IMR-90 (cell line): Measurements from ENCODE around the gene TNRC6B. TPM values are rescaled to one million over a fixed set of nuclear protein-coding genes. Genes with fewer than 3 reads are reported as not detected.

Experiments used
- ATAC-seq: fragments of 200-7000 bp; cut with Tn5 transposase; 2 replicates; pipeline ENCODE4 v1.9.1; 2020; ENCODE audit warnings: low read depth, mild to moderate bottlenecking, moderate library complexity
- BruUV-seq: library from RNA; stranded (reverse); fragments of 400-500 nt; replicated peaks from 2 replicates; lab custom pipeline; 2021; lab: Mats Ljungman, UMichigan
- CTCF ChIA-PET: fragments of 300-600 bp; formaldehyde crosslinking; extraction: SDS; loops from one replicate; lab custom pipeline; 2021; ENCODE audit warnings: antibody characterized with exemption; lab: Yijun Ruan, JAX
- POLR2A ChIA-PET: fragments of 300-600 bp; sonication (Branson Sonifier 250); formaldehyde crosslinking; loops from one replicate; lab custom pipeline; 2022; ENCODE audit warnings: antibody characterized with exemption; ENCODE audit not compliant: unreplicated experiment; lab: Charles Lee
- DNase-seq: peaks from one replicate; pipeline ENCODE4 v3.0.0; 2013
- H2AFZ ChIP-seq: replicated peaks from 2 replicates; pipeline ENCODE3; 2013; ENCODE audit warnings: low read length, mild to moderate bottlenecking; ENCODE audit not compliant: poor library complexity
- H2AK5ac ChIP-seq: 2 replicates; pipeline ENCODE4 v1.6.1; 2013; ENCODE audit warnings: low read depth, low read length, inconsistent platforms
- H2AK9ac ChIP-seq: replicated peaks from 2 replicates; pipeline ENCODE3; 2013; ENCODE audit warnings: mild to moderate bottlenecking, low read depth, low read length, moderate library complexity; ENCODE audit not compliant: poor library complexity
- H2BK120ac ChIP-seq: 2 replicates; pipeline ENCODE4 v1.6.1; 2013; ENCODE audit warnings: low read depth, low read length, inconsistent platforms
- H2BK15ac ChIP-seq: 3 replicates; pipeline ENCODE4 v1.6.1; 2013; ENCODE audit warnings: low read depth, low read length, inconsistent platforms
- H2BK20ac ChIP-seq: 2 replicates; pipeline ENCODE4 v1.6.1; 2013; ENCODE audit warnings: low read depth, mild to moderate bottlenecking, inconsistent platforms, low read length, moderate library complexity
- H2BK5ac ChIP-seq: 2 replicates; pipeline ENCODE4 v1.6.1; 2013; ENCODE audit warnings: mild to moderate bottlenecking, low read depth, low read length, inconsistent platforms; ENCODE audit not compliant: poor library complexity, severe bottlenecking
- H3K14ac ChIP-seq: replicated peaks from 2 replicates; pipeline ENCODE4 v1.6.1; 2013; ENCODE audit warnings: low read depth, low read length, inconsistent platforms
- H3K18ac ChIP-seq: 2 replicates; pipeline ENCODE4 v1.6.1; 2013; ENCODE audit warnings: low read depth, low read length, control low read depth
- H3K23ac ChIP-seq: 2 replicates; pipeline ENCODE4 v1.6.1; 2013; ENCODE audit warnings: low read depth, low read length, inconsistent platforms
- H3K27ac ChIP-seq: 2 replicates; pipeline ENCODE4 v1.5.1; 2013; ENCODE audit warnings: mild to moderate bottlenecking, control low read depth, low read length; ENCODE audit not compliant: insufficient read depth
- H3K27me3 ChIP-seq: 2 replicates; pipeline ENCODE4 v1.6.1; 2013; ENCODE audit warnings: low read length; ENCODE audit not compliant: control insufficient read depth, insufficient read depth
- H3K36me3 ChIP-seq: 2 replicates; pipeline ENCODE4 v1.6.1; 2013; ENCODE audit warnings: low read length, mixed read lengths; ENCODE audit not compliant: control insufficient read depth, insufficient read depth
- H3K4ac ChIP-seq: 2 replicates; pipeline ENCODE4 v1.6.1; 2013; ENCODE audit warnings: low read depth, low read length, inconsistent platforms
- H3K4me1 ChIP-seq: 2 replicates; pipeline ENCODE4 v1.6.1; 2013; ENCODE audit warnings: low read length, mixed read lengths; ENCODE audit not compliant: control insufficient read depth, insufficient read depth
- H3K4me2 ChIP-seq: 2 replicates; pipeline ENCODE4 v1.6.1; 2013; ENCODE audit warnings: low read depth, mild to moderate bottlenecking, control low read depth, low read length, moderate library complexity
- H3K4me3 ChIP-seq: 2 replicates; pipeline ENCODE4 v1.5.1; 2013; ENCODE audit warnings: low read depth, mild to moderate bottlenecking, control low read depth, low read length, moderate library complexity; ENCODE audit not compliant: insufficient read depth
- H3K56ac ChIP-seq: 2 replicates; pipeline ENCODE4 v1.6.1; 2013; ENCODE audit warnings: low read length, inconsistent platforms; ENCODE audit not compliant: insufficient read depth; ENCODE audit errors: extremely low read depth
- H3K79me1 ChIP-seq, 2 experiments: 2 replicates each; pipeline ENCODE4 v1.6.1; 2013; ENCODE audit warnings: low read length in 2 of 2, inconsistent platforms in 1 of 2, low read depth in 1 of 2
- H3K9ac ChIP-seq: 2 replicates; pipeline ENCODE4 v1.6.1; 2013; ENCODE audit warnings: low read depth, low read length, control low read depth
- H3K9me1 ChIP-seq: 2 replicates; pipeline ENCODE4 v1.6.1; 2013; ENCODE audit warnings: low read length, inconsistent platforms; ENCODE audit not compliant: insufficient read depth
- H3K9me3 ChIP-seq: 2 replicates; pipeline ENCODE4 v1.6.1; 2013; ENCODE audit warnings: low read length; ENCODE audit not compliant: control insufficient read depth, insufficient read depth
- H4K20me1 ChIP-seq: 2 replicates; pipeline ENCODE4 v1.6.1; 2013; ENCODE audit warnings: low read length, inconsistent platforms; ENCODE audit not compliant: insufficient read depth
- H4K5ac ChIP-seq: 2 replicates; pipeline ENCODE4 v1.6.1; 2013; ENCODE audit warnings: mild to moderate bottlenecking, low read depth, low read length, control low read depth
- H4K8ac ChIP-seq, 2 experiments: 2 replicates each; pipeline ENCODE4 v1.6.1; 2013; ENCODE audit warnings: low read depth in 2 of 2, low read length in 2 of 2, control low read depth in 1 of 2, inconsistent platforms in 1 of 2
- H4K91ac ChIP-seq: 2 replicates; pipeline ENCODE4 v1.6.1; 2013; ENCODE audit warnings: low read depth, low read length, inconsistent platforms; ENCODE audit not compliant: insufficient read depth
- BHLHE40 ChIP-seq: fragments of 150-350 bp; IDR thresholded peaks from 2 replicates; pipeline ENCODE4 v1.6.1; 2016; ENCODE audit warnings: mild to moderate bottlenecking, low read depth, low read length
- CEBPB ChIP-seq: IDR thresholded peaks from 2 replicates; pipeline ENCODE4 v1.6.1; 2012; ENCODE audit warnings: low read depth, low read length, improper control_type of control experiment
- CTCF ChIP-seq: conservative IDR thresholded peaks from 2 replicates; pipeline ENCODE4 v1.5.1; 2012; ENCODE audit warnings: mild to moderate bottlenecking, low read depth, low read length, improper control_type of control experiment
- FOS ChIP-seq: fragments of 150-350 bp; IDR thresholded peaks from 2 replicates; pipeline ENCODE4 v1.6.1; 2016; ENCODE audit warnings: low read depth, low read length
- MAFK ChIP-seq: IDR thresholded peaks from 2 replicates; pipeline ENCODE4 v1.6.1; 2012; ENCODE audit warnings: low read depth, low read length, improper control_type of control experiment
- MXI1 ChIP-seq: IDR thresholded peaks from 2 replicates; pipeline ENCODE4 v1.6.1; 2012; ENCODE audit warnings: low read depth, mild to moderate bottlenecking, low read length, moderate library complexity, borderline replicate concordance
- POLR2A ChIP-seq: IDR thresholded peaks from 2 replicates; pipeline ENCODE4 v1.6.1; 2012; ENCODE audit warnings: mild to moderate bottlenecking, low read depth, low read length
- RAD21 ChIP-seq: IDR thresholded peaks from 2 replicates; pipeline ENCODE4 v1.6.1; 2012; ENCODE audit warnings: low read length, improper control_type of control experiment
- RCOR1 ChIP-seq: IDR thresholded peaks from 2 replicates; pipeline ENCODE4 v1.6.1; 2012; ENCODE audit warnings: mild to moderate bottlenecking, low read length, improper control_type of control experiment; ENCODE audit not compliant: insufficient replicate concordance
- RFX5 ChIP-seq: IDR thresholded peaks from 2 replicates; pipeline ENCODE4 v1.8.0; 2012; ENCODE audit warnings: low read depth, mild to moderate bottlenecking, low read length, moderate library complexity
- SMC3 ChIP-seq: fragments of 150-350 bp; IDR thresholded peaks from 2 replicates; pipeline ENCODE4 v1.6.1; 2016; ENCODE audit warnings: low read depth, mild to moderate bottlenecking, antibody characterized with exemption, low read length, moderate library complexity
- USF2 ChIP-seq: fragments of 150-350 bp; IDR thresholded peaks from 2 replicates; pipeline ENCODE4 v1.6.1; 2017; ENCODE audit warnings: mild to moderate bottlenecking, antibody characterized with exemption, low read length, low read depth
- WGBS, 2 experiments: methylation state at CpG; one replicate each; pipeline versions ENCODE4 v1.1.5 to v1.1.7; 2013; ENCODE audit warnings: missing lambda C conversion rate in 2 of 2; ENCODE audit not compliant: insufficient read length in 1 of 2; ENCODE audit errors: extremely low coverage in 2 of 2; 5-methylcytosine and 5-hydroxymethylcytosine counted together
- dilution Hi-C: fragments of 300-500 bp; cut with HindIII; formaldehyde crosslinking; loops from one replicate; pipeline ENCODE4 v1.14.3; 2018; ENCODE audit warnings: low sequenced_read_pairs; ENCODE audit not compliant: unreplicated experiment
- in situ Hi-C: fragments of 300-500 bp; cut with MboI; formaldehyde crosslinking; loops from 3 replicates; pipeline ENCODE4 v1.14.3; 2019; ENCODE audit warnings: low sequenced_read_pairs, inconsistent platforms, mixed read lengths
- intact Hi-C: fragments of 100-400 bp; cut with micrococcal nuclease; formaldehyde crosslinking; loops from 2 replicates; pipeline ENCODE4 v1.10.0; 2022
- polyA plus RNA-seq, 3 experiments: library from polyadenylated mRNA; depleted of rRNA; stranded (reverse); fragments of >200 nt; gene quantifications; 2 replicates each; pipeline ENCODE4 v1.2.3, GENCODE V29; 2012; ENCODE audit warnings: low replicate concordance in 1 of 3
- total RNA-seq: library from RNA; depleted of rRNA; stranded (reverse); fragments of >200 nt; gene quantifications from 2 replicates; pipeline ENCODE4 v1.2.3, GENCODE V29; 2012

The TNRC6B gene
- total and polyA plus RNA-seq, 2 of the 4 experiments (the other 2 are of a cell fraction) = 3.9 to 17.0 TPM

- Histone ChIP-seq H3K36me3 (peaks cover 13% of the 10 kb centered on the region), H4K20me1 (peaks cover 44% of the 10 kb centered on the region), H2AFZ (no peak overlapping the region), H4K5ac (no peak overlapping the region), H3K79me1 (peaks cover 53 to 71% of the 10 kb centered on the region in 2 experiments), H2BK5ac (no peak overlapping the region), H3K9ac (no peak overlapping the region), H3K4me1 (peaks cover 11% of the 10 kb centered on the region), H3K14ac (no peak overlapping the region), H2BK20ac (no peak overlapping the region), H3K9me1 (peaks cover 29% of the 10 kb centered on the region), H3K18ac (no peak overlapping the region), H4K8ac (no peak overlapping the region), H3K4me3 (no peak overlapping the region), H3K4me2 (no peak overlapping the region), H4K91ac (no peak overlapping the region; the same call in 1 of the 2 replicates), H3K9me3 (no peaks in the 10 kb centered on the region), H2BK15ac (no peak overlapping the region), H2BK120ac (no peak overlapping the region), H3K4ac (no peak overlapping the region), H3K27ac (no peak overlapping the region), H3K23ac (no peak overlapping the region), H3K27me3 (no peaks in the 10 kb centered on the region), H3K56ac (no peak overlapping the region), H2AK5ac (no peak overlapping the region), H2AK9ac (no peak overlapping the region)
- ATAC-seq (no peak), DNase-seq (no peak)
- ChIA-PET POLR2A (no interaction called here), CTCF (no interaction called here)
- TF ChIP-seq CEBPB (no peak), BHLHE40 (no peak), POLR2A (no peak), MAFK (no peak), RFX5 (no peak), SMC3 (no peak), USF2 (no peak), RCOR1 (no peak), CTCF (no peak), RAD21 (no peak), FOS (no peak), MXI1 (no peak)
- dilution Hi-C loops = no loop called here
- BruUV-seq = no TSS peak
- intact Hi-C loops = no loop called here
- WGBS, 2 experiments = no CpG with 5 or more reads among the region's 8 CpGs
- in situ Hi-C loops = no loop called here
Observed at GRCh38 chr22:40233886-40234285, 56.2 kb downstream of the TNRC6B start.
